ENCODE data around the gene ARHGAP29. TPM values are rescaled to one million over a fixed set of nuclear protein-coding genes. Genes with fewer than 3 reads are reported as not detected.
"Not testable (repeated sequence)": the region's sequence is repeated elsewhere in the genome, so short reads cannot be mapped to it uniquely, and the experiment has no call there.

The ARHGAP29 gene
- total RNA-seq, 5 donors from 2014 or later (not counting 1 experiment from before 2014, with no cell fraction given): 0.13 to 0.54 (median 0.18) TPM; not detected in 2

DNA sequence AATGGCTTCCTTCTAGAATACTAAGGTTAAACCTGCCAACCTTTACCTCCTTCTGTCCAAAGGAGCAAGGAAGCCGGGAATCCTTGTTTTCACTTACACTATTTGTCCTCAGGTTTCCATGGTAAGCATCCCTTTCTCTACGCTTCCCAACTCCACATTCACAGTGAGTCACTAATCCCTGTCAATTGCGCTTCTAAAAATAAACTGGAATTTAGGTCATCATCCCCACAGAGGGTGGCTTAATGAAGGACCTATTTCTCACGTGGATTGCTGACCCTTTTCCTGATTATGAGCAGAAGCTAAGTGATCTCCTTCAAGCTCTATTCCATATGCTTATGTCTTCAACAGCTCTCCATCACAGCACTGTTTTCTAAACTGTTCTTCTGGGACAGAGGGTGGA is 76.6 kb downstream of the ARHGAP29 start:
- Mint-ChIP-seq H3K36me3 (no peaks in the 10 kb centered on the region), H3K4me3 (no peak overlapping the region), H3K27ac (no peak overlapping the region), H3K27me3 (peaks cover 11 to 15% of the 10 kb centered on the region in 2 donors), H3K4me1 (no peaks in the 10 kb centered on the region), H3K9me3 (peaks cover 0 to 1% (median 0%) of the 10 kb centered on the region in 3 donors)
- no peak for ATAC-seq (replicated peaks in 1 of 4)
- POLR2A ChIA-PET: no interaction called here
- CTCF ChIA-PET: no interaction called here
- no peak for DNase-seq
- Histone ChIP-seq H3K4me1 (ENCODE audit: control insufficient read depth in 1 of 2, extremely low read depth in 1 of 2, insufficient read depth in 2 of 2, low read length in 2 of 2) (no peaks in the 10 kb centered on the region), H3K36me3 (ENCODE audit: control insufficient read depth in 2 of 2, extremely low read depth in 1 of 2, insufficient read depth in 1 of 2, low read length in 1 of 2) (no peaks in the 10 kb centered on the region), H3K4me3 (ENCODE audit: control insufficient read depth in 1 of 2, extremely low read depth in 1 of 2, low read length in 1 of 2) (no peak overlapping the region), H3K27ac (ENCODE audit: low read length) (no peak overlapping the region), H3K9me3 (no peaks in the 10 kb centered on the region), H3K27me3 (replicated peaks in 1 of 2; ENCODE audit: control insufficient read depth in 2 of 2, extremely low read depth in 1 of 2, insufficient read depth in 2 of 2, low read length in 1 of 2) (peaks cover 0 to 2% of the 10 kb centered on the region in 2 experiments)
- WGBS (ENCODE audit: insufficient coverage): 60% methylated on average over 2 of the region's 4 CpGs

GRCh38 chr1:94156096-94156625 is 81.2 kb downstream of the ARHGAP29 start:
- Histone ChIP-seq H3K27ac (ENCODE audit: low read length) (no peak overlapping the region), H3K27me3 (replicated peaks in 1 of 2; ENCODE audit: control insufficient read depth in 2 of 2, extremely low read depth in 1 of 2, insufficient read depth in 2 of 2, low read length in 1 of 2) (peaks cover 0 to 2% of the 10 kb centered on the region in 2 experiments), H3K36me3 (ENCODE audit: control insufficient read depth in 2 of 2, extremely low read depth in 1 of 2, insufficient read depth in 1 of 2, low read length in 1 of 2) (no peaks in the 10 kb centered on the region), H3K4me3 (ENCODE audit: control insufficient read depth in 1 of 2, extremely low read depth in 1 of 2, low read length in 1 of 2) (no peak overlapping the region), H3K4me1 (ENCODE audit: control insufficient read depth in 1 of 2, extremely low read depth in 1 of 2, insufficient read depth in 2 of 2, low read length in 2 of 2) (no peaks in the 10 kb centered on the region), H3K9me3 (no peaks in the 10 kb centered on the region)
- POLR2A ChIA-PET: no interaction called here
- H3K27me3 Mint-ChIP-seq: peaks cover 3 to 4% of the 10 kb centered on the region in 2 donors
- ATAC-seq (replicated peaks in 1 of 4) (no peak), DNase-seq (no peak)
- H3K4me3 Mint-ChIP-seq: no peak overlapping the region
- no peak overlapping the region for H3K27ac Mint-ChIP-seq
- CTCF ChIA-PET: interaction anchor here in 1 of 2 donors (0.6 to 0.7 kb wide), 2 partner anchors 34 to 69 kb away, joined by 3 read pairs; no protein-coding TSS in a partner anchor
- peaks cover 0 to 1% (median 0%) of the 10 kb centered on the region in 3 donors for H3K9me3 Mint-ChIP-seq
- no CpG with 5 or more reads among the region's 1 CpG for WGBS (ENCODE audit: insufficient coverage)
- H3K4me1 Mint-ChIP-seq: no peaks in the 10 kb centered on the region
- H3K36me3 Mint-ChIP-seq: no peaks in the 10 kb centered on the region

DNA sequence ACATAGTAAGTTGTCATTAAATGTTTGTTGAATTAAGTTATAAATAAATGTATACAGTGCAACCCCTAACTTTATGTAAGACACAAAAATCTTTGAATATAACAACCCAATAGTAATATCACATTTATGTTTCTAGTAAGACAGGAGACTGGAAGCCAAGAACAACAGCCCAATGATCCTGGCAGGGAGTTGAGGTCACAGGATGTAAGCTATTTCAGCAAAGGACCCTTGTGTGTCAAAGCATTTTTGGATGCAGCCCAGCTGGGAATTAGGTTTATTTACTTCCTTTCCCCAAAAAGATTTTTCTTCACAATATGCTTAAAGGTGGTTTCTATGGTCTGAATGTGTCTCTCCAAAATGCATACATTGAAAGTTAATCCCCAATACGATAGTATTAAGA is 82.4 kb downstream of the ARHGAP29 start:
- Mint-ChIP-seq H3K27ac (no peak overlapping the region), H3K9me3 (peaks cover 0 to 1% (median 0%) of the 10 kb centered on the region in 3 donors), H3K4me3 (no peak overlapping the region), H3K4me1 (no peaks in the 10 kb centered on the region), H3K27me3 (peaks cover 0 to 3% of the 10 kb centered on the region in 2 donors), H3K36me3 (no peaks in the 10 kb centered on the region)
- H3K4me1 ChIP-seq (ENCODE audit: control insufficient read depth in 1 of 2, extremely low read depth in 1 of 2, insufficient read depth in 2 of 2, low read length in 2 of 2): no peaks in the 10 kb centered on the region
- no peaks in the 10 kb centered on the region for H3K9me3 ChIP-seq
- DNase-seq (no peak), ATAC-seq (replicated peaks in 1 of 4) (no peak)
- no peak overlapping the region for H3K4me3 ChIP-seq (ENCODE audit: control insufficient read depth in 1 of 2, extremely low read depth in 1 of 2, low read length in 1 of 2)
- H3K36me3 ChIP-seq (ENCODE audit: control insufficient read depth in 2 of 2, extremely low read depth in 1 of 2, insufficient read depth in 1 of 2, low read length in 1 of 2): no peaks in the 10 kb centered on the region
- ChIA-PET POLR2A (no interaction called here), CTCF (no interaction called here)
- no CpG with 5 or more reads among the region's 1 CpG for WGBS (ENCODE audit: insufficient coverage)
- no peak overlapping the region for H3K27ac ChIP-seq (ENCODE audit: low read length)
- H3K27me3 ChIP-seq (replicated peaks in 1 of 2; ENCODE audit: control insufficient read depth in 2 of 2, extremely low read depth in 1 of 2, insufficient read depth in 2 of 2, low read length in 1 of 2): peaks cover 0 to 2% of the 10 kb centered on the region in 2 experiments

GRCh38 chr1:94153133-94153532 is 84.3 kb downstream of the ARHGAP29 start:
- no peak overlapping the region for H3K4me3 ChIP-seq (ENCODE audit: control insufficient read depth in 1 of 2, extremely low read depth in 1 of 2, low read length in 1 of 2)
- WGBS (ENCODE audit: insufficient coverage): 38% methylated on average over 1 of the region's 1 CpG

GRCh38 chr1:94149166-94149565 is 88.2 kb downstream of the ARHGAP29 start:
- POLR2A ChIA-PET: interaction anchor here (0.6 to 0.7 kb wide), 2 partner anchors 40 to 712 kb away, joined by 3 read pairs; no protein-coding TSS in a partner anchor
- H3K27ac Mint-ChIP-seq; H3K36me3 ChIP-seq (ENCODE audit: control insufficient read depth in 2 of 2, extremely low read depth in 1 of 2, insufficient read depth in 1 of 2, low read length in 1 of 2); H3K4me1 ChIP-seq (ENCODE audit: control insufficient read depth in 1 of 2, extremely low read depth in 1 of 2, insufficient read depth in 2 of 2, low read length in 2 of 2); CTCF ChIA-PET; DNase-seq; H3K36me3 Mint-ChIP-seq; H3K27me3 ChIP-seq (replicated peaks in 1 of 2; ENCODE audit: control insufficient read depth in 2 of 2, extremely low read depth in 1 of 2, insufficient read depth in 2 of 2, low read length in 1 of 2); H3K4me3 ChIP-seq (ENCODE audit: control insufficient read depth in 1 of 2, extremely low read depth in 1 of 2, low read length in 1 of 2); H3K27me3 Mint-ChIP-seq; ATAC-seq (replicated peaks in 1 of 4); H3K9me3 ChIP-seq; H3K4me1 Mint-ChIP-seq; H3K27ac ChIP-seq (ENCODE audit: low read length); H3K9me3 Mint-ChIP-seq; H3K4me3 Mint-ChIP-seq: not testable (repeated sequence)

More at GRCh38 chr1:94153133-94153532, 84.3 kb downstream of the ARHGAP29 start:
- no peaks in the 10 kb centered on the region for H3K9me3 ChIP-seq
- no peak overlapping the region for H3K4me3 Mint-ChIP-seq
- POLR2A ChIA-PET: no interaction called here
- DNase-seq (no peak), ATAC-seq (replicated peaks in 1 of 4) (no peak)
- CTCF ChIA-PET: interaction anchor here in 1 of 2 donors (0.5 kb wide), 1 partner anchor 44 kb away, joined by 3 read pairs; no protein-coding TSS in a partner anchor
- peaks cover 0 to 2% of the 10 kb centered on the region in 2 experiments for H3K27me3 ChIP-seq (replicated peaks in 1 of 2; ENCODE audit: control insufficient read depth in 2 of 2, extremely low read depth in 1 of 2, insufficient read depth in 2 of 2, low read length in 1 of 2)
- H3K9me3 Mint-ChIP-seq: peaks cover 0 to 1% (median 0%) of the 10 kb centered on the region in 3 donors
- no peaks in the 10 kb centered on the region for H3K36me3 Mint-ChIP-seq
- H3K4me1 Mint-ChIP-seq: no peaks in the 10 kb centered on the region
- H3K36me3 ChIP-seq (ENCODE audit: control insufficient read depth in 2 of 2, extremely low read depth in 1 of 2, insufficient read depth in 1 of 2, low read length in 1 of 2): no peaks in the 10 kb centered on the region
- H3K27ac ChIP-seq (ENCODE audit: low read length): no peak overlapping the region
- H3K4me1 ChIP-seq (ENCODE audit: control insufficient read depth in 1 of 2, extremely low read depth in 1 of 2, insufficient read depth in 2 of 2, low read length in 2 of 2): no peaks in the 10 kb centered on the region
- H3K27me3 Mint-ChIP-seq: peaks cover 0 to 3% of the 10 kb centered on the region in 2 donors
- no peak overlapping the region for H3K27ac Mint-ChIP-seq

DNA sequence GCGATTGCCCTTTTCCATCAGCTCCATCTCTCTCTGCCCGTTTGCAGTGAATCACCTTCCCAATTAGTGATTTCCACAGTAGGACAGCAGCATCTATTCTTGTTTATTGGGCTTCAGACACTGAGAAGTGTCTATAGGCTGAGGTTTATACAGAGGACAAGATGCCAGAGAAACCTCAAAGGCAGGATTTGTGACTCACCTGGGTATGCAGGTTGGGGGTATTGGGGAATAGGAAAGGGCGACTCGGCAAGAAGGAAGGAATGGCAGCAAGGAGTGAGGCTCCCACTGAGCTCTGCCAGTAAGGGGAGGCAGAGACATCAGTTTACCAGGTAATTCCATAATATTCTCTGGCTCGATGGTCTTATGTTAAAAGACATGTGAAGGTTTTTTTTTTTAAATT is 91.1 kb downstream of the ARHGAP29 start:
- H3K36me3 Mint-ChIP-seq: no peaks in the 10 kb centered on the region
- H3K4me3 Mint-ChIP-seq: no peak overlapping the region
- ATAC-seq (replicated peaks in 1 of 4): no peak
- no peaks in the 10 kb centered on the region for H3K9me3 Mint-ChIP-seq
- peaks cover 0 to 2% of the 10 kb centered on the region in 2 experiments for H3K27me3 ChIP-seq (replicated peaks in 1 of 2; ENCODE audit: control insufficient read depth in 2 of 2, extremely low read depth in 1 of 2, insufficient read depth in 2 of 2, low read length in 1 of 2)
- no peak overlapping the region for H3K4me3 ChIP-seq (ENCODE audit: control insufficient read depth in 1 of 2, extremely low read depth in 1 of 2, low read length in 1 of 2)
- DNase-seq: no peak
- no peaks in the 10 kb centered on the region for H3K4me1 ChIP-seq (ENCODE audit: control insufficient read depth in 1 of 2, extremely low read depth in 1 of 2, insufficient read depth in 2 of 2, low read length in 2 of 2)
- H3K27ac Mint-ChIP-seq: no peak overlapping the region
- ChIA-PET POLR2A (no interaction called here), CTCF (no interaction called here)
- no peak overlapping the region for H3K27ac ChIP-seq (ENCODE audit: low read length)
- WGBS (ENCODE audit: insufficient coverage): 92% methylated on average over 2 of the region's 5 CpGs
- no peaks in the 10 kb centered on the region for H3K36me3 ChIP-seq (ENCODE audit: control insufficient read depth in 2 of 2, extremely low read depth in 1 of 2, insufficient read depth in 1 of 2, low read length in 1 of 2)
- no peaks in the 10 kb centered on the region for H3K27me3 Mint-ChIP-seq
- no peaks in the 10 kb centered on the region for H3K4me1 Mint-ChIP-seq
- no peaks in the 10 kb centered on the region for H3K9me3 ChIP-seq

Measured in T-cell (primary cell).